Type B pancreatic cell (in vitro differentiated cells): ENCODE results near the gene ADARB2. TPM values are rescaled to one million over a fixed set of nuclear protein-coding genes. Genes with fewer than 3 reads are reported as not detected.
A peak's percentile ranks its signal among the peaks of the same experiment; 100 is the strongest.
"Not testable (repeated sequence)": the region's sequence is repeated elsewhere in the genome, so short reads cannot be mapped to it uniquely, and the experiment has no call there.

Source experiments
- DNase-seq: peaks from one replicate; pipeline ENCODE4 v3.0.0; 2021; ENCODE audit warnings: mixed read lengths; ENCODE audit not compliant: unreplicated experiment; ENCODE audit errors: extremely low spot score
- H3K27ac Mint-ChIP-seq: 2 replicates; pipeline ENCODE4 v1.8.0; 2021; ENCODE audit warnings: mild to moderate bottlenecking, mixed read lengths
- H3K27me3 Mint-ChIP-seq: 2 replicates; pipeline ENCODE4 v1.8.0; 2021; ENCODE audit warnings: mixed read lengths
- H3K36me3 Mint-ChIP-seq: 2 replicates; pipeline ENCODE4 v1.8.0; 2021; ENCODE audit warnings: mixed read lengths
- H3K4me1 Mint-ChIP-seq: one replicate; pipeline ENCODE4 v1.8.0; 2021; ENCODE audit warnings: mixed read lengths; ENCODE audit not compliant: unreplicated experiment
- H3K4me3 Mint-ChIP-seq: 2 replicates; pipeline ENCODE4 v1.8.0; 2021; ENCODE audit warnings: mild to moderate bottlenecking, mixed read lengths
- H3K9me3 Mint-ChIP-seq: 2 replicates; pipeline ENCODE4 v1.8.0; 2021; ENCODE audit warnings: mixed read lengths
- CTCF ChIP-seq: fragments of 200-600 bp; sonication (generic); conservative IDR thresholded peaks from 2 replicates; pipeline ENCODE4 v1.5.0; 2021; ENCODE audit warnings: antibody characterized with exemption, mild to moderate bottlenecking
- total RNA-seq: library from RNA; stranded (reverse); gene quantifications from 2 replicates; pipeline ENCODE4 v1.2.1, GENCODE V29; 2021; ENCODE audit warnings: low replicate concordance

Gene ADARB2
- total RNA-seq, 1 donor from 2014 or later = 4.9 TPM

GRCh38 chr10:1163204-1163660, 574.1 kb downstream of the ADARB2 start:
- TF ChIP-seq CTCF = no peak
- Mint-ChIP-seq H3K27ac (no peak overlapping the region), H3K4me3 (no peak overlapping the region), H3K4me1 (no peaks in the 10 kb centered on the region), H3K9me3 (no peaks in the 10 kb centered on the region), H3K27me3 (peaks cover 9% of the 10 kb centered on the region), H3K36me3 (no peaks in the 10 kb centered on the region)
- peak; percentile 40 for DNase-seq

- peaks cover 12% of the 10 kb centered on the region for H3K27me3 Mint-ChIP-seq
- DNase-seq = peak; percentile 31
- TF ChIP-seq CTCF = no peak
Observed at GRCh38 chr10:1162481-1163203, 574.7 kb downstream of the ADARB2 start.

GRCh38 chr10:1161315-1161673, 576.0 kb downstream of the ADARB2 start:
- not testable (repeated sequence) for H3K36me3 Mint-ChIP-seq, H3K4me1 Mint-ChIP-seq, DNase-seq, H3K4me3 Mint-ChIP-seq, H3K9me3 Mint-ChIP-seq, H3K27ac Mint-ChIP-seq
- H3K27me3 Mint-ChIP-seq = peaks cover 17% of the 10 kb centered on the region

More at GRCh38 chr10:1162481-1163203, 574.7 kb downstream of the ADARB2 start:
- no peaks in the 10 kb centered on the region for H3K9me3 Mint-ChIP-seq
- no peak overlapping the region for H3K27ac Mint-ChIP-seq
- no peaks in the 10 kb centered on the region for H3K36me3 Mint-ChIP-seq
- H3K4me1 Mint-ChIP-seq = no peaks in the 10 kb centered on the region
- no peak overlapping the region for H3K4me3 Mint-ChIP-seq

GRCh38 chr10:1160561-1161314, 576.6 kb downstream of the ADARB2 start:
- peaks cover 15% of the 10 kb centered on the region for H3K27me3 Mint-ChIP-seq
- peak; percentile 31 for DNase-seq
- no peaks in the 10 kb centered on the region for H3K9me3 Mint-ChIP-seq
- H3K4me1 Mint-ChIP-seq = no peaks in the 10 kb centered on the region
- H3K4me3 Mint-ChIP-seq = no peak overlapping the region
- no peak overlapping the region for H3K27ac Mint-ChIP-seq
- TF ChIP-seq CTCF = no peak
- H3K36me3 Mint-ChIP-seq = no peaks in the 10 kb centered on the region

GRCh38 chr10:1159131-1160061, 577.9 kb downstream of the ADARB2 start:
- Mint-ChIP-seq H3K4me1 (no peaks in the 10 kb centered on the region), H3K27me3 (peaks cover 16% of the 10 kb centered on the region), H3K36me3 (no peaks in the 10 kb centered on the region), H3K27ac (no peak overlapping the region), H3K9me3 (no peaks in the 10 kb centered on the region), H3K4me3 (no peak overlapping the region)
- DNase-seq = peak; percentile 67
- no peak for TF ChIP-seq CTCF

GRCh38 chr10:1158536-1158935, 578.8 kb downstream of the ADARB2 start:
- H3K9me3 Mint-ChIP-seq, H3K4me1 Mint-ChIP-seq, H3K4me3 Mint-ChIP-seq, H3K36me3 Mint-ChIP-seq, H3K27ac Mint-ChIP-seq: not testable (repeated sequence)
- H3K27me3 Mint-ChIP-seq = peaks cover 19% of the 10 kb centered on the region
- peak; percentile 39 for DNase-seq
